DOHH2 (cell line): Measurements from ENCODE around the gene TMEM248.

Experiments used
- H3F3A ChIP-seq: fragments of 200-600 bp; sonication (generic), shearing (Covaris generic); 2 replicates; pipeline ENCODE4 v1.6.0; 2016; ENCODE audit warnings: antibody characterized with exemption, mild to moderate bottlenecking; ENCODE audit not compliant: control insufficient read depth, insufficient read depth
- H3K27ac ChIP-seq: fragments of 200-600 bp; sonication (generic); 2 replicates; pipeline ENCODE4 v1.5.1; 2014; ENCODE audit warnings: low read depth, mild to moderate bottlenecking, low read length, moderate library complexity
- H3K27me3 ChIP-seq: fragments of 200-600 bp; sonication (generic); 2 replicates; pipeline ENCODE4 v1.6.1; 2014; ENCODE audit warnings: mild to moderate bottlenecking, low read length, mixed read lengths; ENCODE audit not compliant: control insufficient read depth
- H3K36me3 ChIP-seq: fragments of 200-600 bp; sonication (generic); 2 replicates; pipeline ENCODE4 v1.6.1; 2014; ENCODE audit warnings: mild to moderate bottlenecking, low read length, moderate library complexity, mixed read lengths; ENCODE audit not compliant: control insufficient read depth
- H3K4me1 ChIP-seq: fragments of 200-600 bp; sonication (generic); 2 replicates; pipeline ENCODE4 v1.6.1; 2014; ENCODE audit warnings: mild to moderate bottlenecking, low read length, mixed read lengths; ENCODE audit not compliant: control insufficient read depth
- H3K4me2 ChIP-seq: fragments of 200-600 bp; sonication (generic); 2 replicates; pipeline ENCODE4 v1.6.0; 2014; ENCODE audit warnings: mild to moderate bottlenecking, low read length, moderate library complexity
- H3K4me3 ChIP-seq: fragments of 200-600 bp; sonication (generic); 2 replicates; pipeline ENCODE4 v1.5.1; 2014; ENCODE audit warnings: mild to moderate bottlenecking, low read length, mixed read lengths
- H3K79me2 ChIP-seq: fragments of 200-600 bp; sonication (generic); 2 replicates; pipeline ENCODE4 v1.6.1; 2014; ENCODE audit warnings: mild to moderate bottlenecking, low read length, mixed read lengths; ENCODE audit not compliant: control insufficient read depth
- H3K9me2 ChIP-seq: fragments of 200-600 bp; sonication (generic); replicated peaks from 2 replicates; pipeline ENCODE4 v1.6.1; 2014; ENCODE audit warnings: mild to moderate bottlenecking, low read length, mixed read lengths; ENCODE audit not compliant: control insufficient read depth
- H3K9me3 ChIP-seq: fragments of 200-600 bp; sonication (generic); 2 replicates; pipeline ENCODE4 v1.6.1; 2014; ENCODE audit warnings: antibody characterized with exemption, low read length, mixed read lengths; ENCODE audit not compliant: control insufficient read depth, insufficient read depth
- H4K20me1 ChIP-seq: fragments of 200-600 bp; sonication (generic); 2 replicates; pipeline ENCODE4 v1.6.0; 2014; ENCODE audit warnings: low read depth, mild to moderate bottlenecking, antibody characterized with exemption, low read length, moderate library complexity; ENCODE audit not compliant: control insufficient read depth, insufficient read depth
- EZH2phosphoT487 ChIP-seq: fragments of 200-600 bp; sonication (generic); IDR thresholded peaks from 2 replicates; pipeline ENCODE4 v1.6.1; 2017; ENCODE audit warnings: borderline replicate concordance, mild to moderate bottlenecking, antibody characterized with exemption, low read length, moderate library complexity, mixed read lengths
- TF ChIP-seq, protein P1 (sequence below): fragments of 200-600 bp; sonication (generic); IDR thresholded peaks from one replicate; pipeline ENCODE4 v1.5.1; 2014; ENCODE audit warnings: antibody characterized with exemption, mild to moderate bottlenecking, low read depth, low read length; ENCODE audit not compliant: poor library complexity, severe bottlenecking

TMEM248 gene

DNA sequence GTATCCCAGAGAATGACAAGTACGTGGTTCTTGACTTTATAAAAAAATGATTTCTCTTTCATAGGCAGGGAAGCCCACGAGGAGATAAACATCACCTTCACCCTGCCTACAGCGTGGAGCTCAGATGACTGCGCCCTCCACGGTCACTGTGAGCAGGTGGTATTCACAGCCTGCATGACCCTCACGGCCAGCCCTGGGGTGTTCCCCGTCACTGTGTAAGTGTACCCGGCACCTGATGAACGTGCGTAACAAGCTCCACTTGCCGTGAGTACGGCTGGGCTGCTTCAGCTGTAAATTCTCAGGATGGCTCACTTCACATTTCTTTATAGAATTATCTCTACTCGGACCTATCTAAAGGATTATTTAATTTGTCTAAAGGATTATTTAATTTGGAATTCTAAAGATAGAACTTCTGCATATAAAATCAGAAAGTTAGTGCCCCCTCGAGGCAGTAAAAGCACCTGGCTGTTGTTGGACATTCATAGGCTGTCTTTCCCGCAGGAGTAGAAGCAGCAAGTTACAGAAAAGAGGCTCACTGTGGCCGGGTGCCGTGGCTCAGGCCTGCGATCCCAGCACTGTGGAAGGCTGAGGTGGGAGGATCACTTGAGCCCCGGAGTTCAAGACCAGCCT, 27.6 kb downstream of the TMEM248 start:
- H3K27ac ChIP-seq = no peak overlapping the region
- no peaks in the 10 kb centered on the region for H3K9me3 ChIP-seq
- H3K27me3 ChIP-seq = no peaks in the 10 kb centered on the region
- H3K36me3 ChIP-seq = peaks cover 86% of the 10 kb centered on the region
- H3K79me2 ChIP-seq = peaks cover 17% of the 10 kb centered on the region
- 0 out of 2 replicates have a peak, but pooled peaks cover 9% of the 10 kb centered on the region for H4K20me1 ChIP-seq
- no peak for TF ChIP-seq EZH2phosphoT487
- TF ChIP-seq, protein P1, sequence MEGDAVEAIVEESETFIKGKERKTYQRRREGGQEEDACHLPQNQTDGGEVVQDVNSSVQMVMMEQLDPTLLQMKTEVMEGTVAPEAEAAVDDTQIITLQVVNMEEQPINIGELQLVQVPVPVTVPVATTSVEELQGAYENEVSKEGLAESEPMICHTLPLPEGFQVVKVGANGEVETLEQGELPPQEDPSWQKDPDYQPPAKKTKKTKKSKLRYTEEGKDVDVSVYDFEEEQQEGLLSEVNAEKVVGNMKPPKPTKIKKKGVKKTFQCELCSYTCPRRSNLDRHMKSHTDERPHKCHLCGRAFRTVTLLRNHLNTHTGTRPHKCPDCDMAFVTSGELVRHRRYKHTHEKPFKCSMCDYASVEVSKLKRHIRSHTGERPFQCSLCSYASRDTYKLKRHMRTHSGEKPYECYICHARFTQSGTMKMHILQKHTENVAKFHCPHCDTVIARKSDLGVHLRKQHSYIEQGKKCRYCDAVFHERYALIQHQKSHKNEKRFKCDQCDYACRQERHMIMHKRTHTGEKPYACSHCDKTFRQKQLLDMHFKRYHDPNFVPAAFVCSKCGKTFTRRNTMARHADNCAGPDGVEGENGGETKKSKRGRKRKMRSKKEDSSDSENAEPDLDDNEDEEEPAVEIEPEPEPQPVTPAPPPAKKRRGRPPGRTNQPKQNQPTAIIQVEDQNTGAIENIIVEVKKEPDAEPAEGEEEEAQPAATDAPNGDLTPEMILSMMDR = no peak
- no peaks in the 10 kb centered on the region for H3K9me2 ChIP-seq
- no peak overlapping the region for H3K4me2 ChIP-seq
- H3F3A ChIP-seq = no peaks in the 10 kb centered on the region
- H3K4me1 ChIP-seq = peaks cover 28% of the 10 kb centered on the region
- H3K4me3 ChIP-seq = no peak overlapping the region

DNA sequence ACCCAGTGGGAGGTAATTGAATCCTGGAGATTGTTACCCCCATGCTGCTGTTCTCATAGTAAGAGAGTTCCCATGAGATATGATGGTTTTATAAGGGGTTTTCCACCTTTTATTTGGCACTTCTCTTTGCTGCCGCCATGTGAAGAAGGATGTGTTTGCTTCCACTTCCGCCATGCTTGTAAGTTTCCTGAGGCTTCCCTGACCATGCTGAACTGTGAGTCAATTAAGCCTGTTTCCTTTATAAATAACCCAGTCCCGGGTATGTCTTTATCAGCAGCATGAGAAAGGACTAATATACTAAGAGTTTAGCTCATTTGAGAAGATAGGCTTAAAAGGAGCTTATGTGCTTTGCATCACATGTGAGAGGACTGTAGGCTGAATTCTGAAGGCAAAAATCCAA, 29.3 kb downstream of the TMEM248 start:
- Histone ChIP-seq H3K27ac (no peak overlapping the region), H3K9me3 (no peaks in the 10 kb centered on the region), H3K36me3 (peaks cover 80% of the 10 kb centered on the region), H4K20me1 (0 out of 2 replicates have a peak, but pooled peaks cover 3% of the 10 kb centered on the region), H3K4me2 (no peak overlapping the region), H3K4me1 (peaks cover 28% of the 10 kb centered on the region), H3F3A (no peaks in the 10 kb centered on the region), H3K4me3 (no peak overlapping the region), H3K9me2 (no peaks in the 10 kb centered on the region), H3K27me3 (no peaks in the 10 kb centered on the region), H3K79me2 (peaks cover 5% of the 10 kb centered on the region)
- no peak for TF ChIP-seq EZH2phosphoT487
- TF ChIP-seq, protein P1 = no peak

DNA sequence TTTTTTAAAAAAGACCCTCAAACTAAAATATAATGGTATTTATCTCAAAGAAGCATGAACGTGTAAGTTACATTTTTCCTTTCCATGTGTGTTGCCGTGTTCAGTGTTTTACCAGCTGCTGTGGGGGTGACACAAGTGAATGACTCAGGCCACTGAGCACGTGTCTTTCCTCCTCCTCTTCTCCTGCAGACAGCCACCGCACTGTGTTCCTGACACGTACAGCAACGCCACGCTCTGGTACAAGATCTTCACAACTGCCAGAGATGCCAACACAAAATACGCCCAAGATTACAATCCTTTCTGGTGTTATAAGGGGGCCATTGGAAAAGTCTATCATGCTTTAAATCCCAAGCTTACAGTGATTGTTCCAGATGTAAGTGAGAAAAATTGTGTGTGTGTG, 29.7 kb downstream of the TMEM248 start:
- Histone ChIP-seq H3K9me3 (no peaks in the 10 kb centered on the region), H3K36me3 (peaks cover 82% of the 10 kb centered on the region), H3K4me3 (no peak overlapping the region)

More for the DNA sequence above, 29.7 kb downstream of the TMEM248 start:
- Histone ChIP-seq H3K27me3 (no peaks in the 10 kb centered on the region), H4K20me1 (0 out of 2 replicates have a peak, but pooled peaks cover 3% of the 10 kb centered on the region), H3K79me2 (peaks cover 4% of the 10 kb centered on the region; the same call in 1 of the 2 replicates), H3K4me2 (no peak overlapping the region), H3F3A (no peaks in the 10 kb centered on the region), H3K27ac (no peak overlapping the region), H3K4me1 (peaks cover 28% of the 10 kb centered on the region), H3K9me2 (no peaks in the 10 kb centered on the region)
- TF ChIP-seq EZH2phosphoT487 = no peak
- TF ChIP-seq, protein P1 = no peak
